ENCODE measurements around the gene HAGHL. TPM values are rescaled to one million over a fixed set of nuclear protein-coding genes. Genes with fewer than 3 reads are reported as not detected.

Gene HAGHL
- total and polyA plus RNA-seq, 2 donors (not counting 1 experiment from before 2014, with no cell fraction given), result 3.7 to 16.3 TPM

DNA sequence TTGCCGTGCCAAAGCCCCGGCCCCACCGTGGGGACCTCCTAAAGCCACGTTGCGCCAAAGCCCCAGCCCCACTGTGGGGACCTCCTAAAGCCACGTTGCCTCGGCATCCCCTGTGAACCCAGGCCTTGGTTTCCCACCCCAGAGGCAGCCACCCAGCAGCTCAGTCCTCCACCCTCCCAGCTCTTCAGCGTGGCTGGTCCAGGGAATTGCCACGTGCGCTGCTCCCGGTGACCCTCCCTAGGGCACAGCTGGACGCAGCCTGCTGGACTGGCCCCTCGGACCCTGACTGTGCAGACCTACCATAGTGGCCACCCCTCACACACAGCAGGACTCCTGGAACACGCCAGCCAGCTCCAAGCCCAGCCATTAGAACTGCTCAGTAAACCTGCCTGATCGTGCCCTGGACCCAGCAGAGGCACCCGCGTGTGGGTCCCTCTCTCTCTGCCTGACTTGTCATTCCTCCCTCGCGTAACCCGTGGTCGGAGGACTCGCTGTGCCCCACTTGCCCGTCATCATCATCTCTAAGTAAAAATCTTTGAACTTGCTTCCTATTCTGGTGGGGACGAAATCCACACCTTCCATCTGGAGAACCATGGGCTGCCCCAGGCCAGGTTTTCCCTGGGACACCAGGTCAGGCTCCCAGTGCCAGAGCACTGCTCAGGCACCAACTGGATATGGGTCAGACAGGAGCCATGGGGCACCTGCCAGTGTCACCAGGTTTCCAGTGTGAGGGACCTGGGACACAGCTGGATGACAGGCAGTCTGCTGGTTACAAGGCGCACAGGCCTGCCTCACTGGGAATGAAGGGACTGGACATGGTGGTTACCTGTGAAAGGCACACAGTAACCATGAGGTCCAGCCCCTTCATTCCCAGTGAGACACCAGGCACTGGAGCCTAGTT is 8.3 kb downstream of the HAGHL start:
- Histone ChIP-seq H3K4me1 (ENCODE audit: control insufficient read depth, extremely low read depth, insufficient read depth, low read length) (no peaks in the 10 kb centered on the region), H3K79me2 (ENCODE audit: control insufficient read depth, insufficient read depth, low read length) (peaks cover 3% of the 10 kb centered on the region), H3K9me3 (ENCODE audit: control insufficient read depth, insufficient read depth, low read depth, low read length) (no peaks in the 10 kb centered on the region), H4K20me1 (ENCODE audit: control insufficient read depth, extremely low read depth, insufficient read depth, low read length) (no peaks in the 10 kb centered on the region), H3K27me3 (ENCODE audit: control insufficient read depth, insufficient read depth, low read length) (no peaks in the 10 kb centered on the region), H3K4me3 (replicated peaks in 1 of 4; ENCODE audit: control extremely low read depth in 1 of 4, insufficient read depth in 1 of 4, low read depth in 3 of 4, low read length in 4 of 4) (no peak overlapping the region), H3K27ac (ENCODE audit: insufficient read depth, low read length) (no peak overlapping the region), H3K9ac (ENCODE audit: insufficient read depth, low read length) (no peak overlapping the region), H3K4me2 (ENCODE audit: extremely low read depth, insufficient read depth, low read length) (no peak overlapping the region), H3K36me3 (ENCODE audit: control insufficient read depth, insufficient read depth, low read length) (peaks cover 28% of the 10 kb centered on the region), H2AFZ (ENCODE audit: low read length) (no peak overlapping the region)
- TF ChIP-seq EZH2 (IDR thresholded peaks at IDR 0.05; ENCODE audit: low read length, missing control alignments), result no peak
- TF ChIP-seq, protein P1, sequence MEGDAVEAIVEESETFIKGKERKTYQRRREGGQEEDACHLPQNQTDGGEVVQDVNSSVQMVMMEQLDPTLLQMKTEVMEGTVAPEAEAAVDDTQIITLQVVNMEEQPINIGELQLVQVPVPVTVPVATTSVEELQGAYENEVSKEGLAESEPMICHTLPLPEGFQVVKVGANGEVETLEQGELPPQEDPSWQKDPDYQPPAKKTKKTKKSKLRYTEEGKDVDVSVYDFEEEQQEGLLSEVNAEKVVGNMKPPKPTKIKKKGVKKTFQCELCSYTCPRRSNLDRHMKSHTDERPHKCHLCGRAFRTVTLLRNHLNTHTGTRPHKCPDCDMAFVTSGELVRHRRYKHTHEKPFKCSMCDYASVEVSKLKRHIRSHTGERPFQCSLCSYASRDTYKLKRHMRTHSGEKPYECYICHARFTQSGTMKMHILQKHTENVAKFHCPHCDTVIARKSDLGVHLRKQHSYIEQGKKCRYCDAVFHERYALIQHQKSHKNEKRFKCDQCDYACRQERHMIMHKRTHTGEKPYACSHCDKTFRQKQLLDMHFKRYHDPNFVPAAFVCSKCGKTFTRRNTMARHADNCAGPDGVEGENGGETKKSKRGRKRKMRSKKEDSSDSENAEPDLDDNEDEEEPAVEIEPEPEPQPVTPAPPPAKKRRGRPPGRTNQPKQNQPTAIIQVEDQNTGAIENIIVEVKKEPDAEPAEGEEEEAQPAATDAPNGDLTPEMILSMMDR (conservative IDR thresholded peaks at IDR 0.05 in 1 of 2, IDR thresholded peaks at IDR 0.05 in 1 of 2; ENCODE audit: low read depth in 1 of 2, low read length in 2 of 2), result no peak
- no peak for DNase-seq (ENCODE audit: low read depth in 2 of 2)

DNA sequence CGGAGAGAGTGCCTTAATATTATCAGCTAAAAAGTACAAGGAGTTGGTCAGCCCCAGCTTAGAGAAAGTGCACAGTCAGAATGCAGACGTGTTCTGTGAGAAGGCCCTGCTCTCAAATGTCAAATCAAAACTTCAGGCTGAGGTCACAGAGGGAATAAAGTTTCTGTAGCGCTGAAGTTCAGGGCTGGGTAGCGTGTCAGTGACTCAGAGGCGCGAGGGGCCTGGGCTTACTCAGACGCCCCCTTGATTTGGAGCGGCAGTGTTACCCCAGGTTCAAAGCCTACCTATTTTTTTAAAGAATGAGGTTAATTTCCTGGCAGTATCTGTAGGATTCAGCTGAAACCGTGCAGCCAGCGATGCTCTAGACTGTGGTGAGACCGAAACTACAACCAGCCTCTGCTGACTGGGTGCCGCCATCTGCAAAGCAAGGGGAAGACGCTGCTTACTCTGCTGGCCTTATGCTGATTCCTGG is 9.1 kb downstream of the HAGHL start:
- H3K4me2 ChIP-seq (ENCODE audit: extremely low read depth, insufficient read depth, low read length), result no peak overlapping the region
- H2AFZ ChIP-seq (ENCODE audit: low read length), result no peak overlapping the region
- DNase-seq (ENCODE audit: low read depth in 2 of 2), result no peak
- H3K4me1 ChIP-seq (ENCODE audit: control insufficient read depth, extremely low read depth, insufficient read depth, low read length), result no peaks in the 10 kb centered on the region
- peaks cover 3% of the 10 kb centered on the region for H3K79me2 ChIP-seq (ENCODE audit: control insufficient read depth, insufficient read depth, low read length)
- no peak overlapping the region for H3K4me3 ChIP-seq (replicated peaks in 1 of 4; ENCODE audit: control extremely low read depth in 1 of 4, insufficient read depth in 1 of 4, low read depth in 3 of 4, low read length in 4 of 4)
- peaks cover 25% of the 10 kb centered on the region for H3K36me3 ChIP-seq (ENCODE audit: control insufficient read depth, insufficient read depth, low read length)
- no peaks in the 10 kb centered on the region for H4K20me1 ChIP-seq (ENCODE audit: control insufficient read depth, extremely low read depth, insufficient read depth, low read length)
- H3K9ac ChIP-seq (ENCODE audit: insufficient read depth, low read length), result no peak overlapping the region
- H3K27ac ChIP-seq (ENCODE audit: insufficient read depth, low read length), result no peak overlapping the region
- H3K27me3 ChIP-seq (ENCODE audit: control insufficient read depth, insufficient read depth, low read length), result no peaks in the 10 kb centered on the region
- H3K9me3 ChIP-seq (ENCODE audit: control insufficient read depth, insufficient read depth, low read depth, low read length), result no peaks in the 10 kb centered on the region
- no peak for TF ChIP-seq EZH2 (IDR thresholded peaks at IDR 0.05; ENCODE audit: low read length, missing control alignments)
- TF ChIP-seq, protein P1 (conservative IDR thresholded peaks at IDR 0.05 in 1 of 2, IDR thresholded peaks at IDR 0.05 in 1 of 2; ENCODE audit: low read depth in 1 of 2, low read length in 2 of 2), result no peak

DNA sequence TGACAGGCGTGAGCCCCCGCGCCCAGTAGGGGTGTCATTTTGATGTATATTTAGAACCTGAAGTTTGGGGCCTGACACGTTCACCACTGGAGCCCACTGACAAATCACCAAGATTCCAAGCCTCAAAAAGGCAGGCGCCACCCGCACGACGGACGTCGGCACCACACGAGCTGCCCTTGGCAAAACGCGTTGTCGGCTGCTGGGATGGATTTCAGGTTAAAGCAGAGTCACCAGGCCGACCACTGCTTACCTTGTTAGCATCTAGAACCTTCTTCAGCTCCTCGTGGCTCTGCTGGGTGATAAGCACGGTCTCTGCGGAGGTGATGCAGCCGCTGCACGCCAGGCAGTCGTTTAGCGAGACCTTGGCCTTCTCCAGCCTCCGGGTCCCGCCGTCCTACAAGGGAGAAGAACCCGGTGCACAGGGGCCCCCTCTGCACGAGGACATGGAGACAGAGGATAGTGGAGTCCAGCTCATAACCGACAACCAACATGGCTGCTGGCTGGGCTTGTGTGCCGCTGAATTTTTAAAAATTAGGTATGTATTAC is 10.1 kb downstream of the HAGHL start:
- DNase-seq (ENCODE audit: low read depth in 2 of 2), result no peak
- H3K4me1 ChIP-seq (ENCODE audit: control insufficient read depth, extremely low read depth, insufficient read depth, low read length), result no peaks in the 10 kb centered on the region
- no peaks in the 10 kb centered on the region for H3K27me3 ChIP-seq (ENCODE audit: control insufficient read depth, insufficient read depth, low read length)
- H3K27ac ChIP-seq (ENCODE audit: insufficient read depth, low read length), result no peak overlapping the region
- H3K4me2 ChIP-seq (ENCODE audit: extremely low read depth, insufficient read depth, low read length), result no peak overlapping the region
- H3K9me3 ChIP-seq (ENCODE audit: control insufficient read depth, insufficient read depth, low read depth, low read length), result no peaks in the 10 kb centered on the region
- no peaks in the 10 kb centered on the region for H4K20me1 ChIP-seq (ENCODE audit: control insufficient read depth, extremely low read depth, insufficient read depth, low read length)
- no peak overlapping the region for H2AFZ ChIP-seq (ENCODE audit: low read length)
- no peak overlapping the region for H3K4me3 ChIP-seq (replicated peaks in 1 of 4; ENCODE audit: control extremely low read depth in 1 of 4, insufficient read depth in 1 of 4, low read depth in 3 of 4, low read length in 4 of 4)
- H3K36me3 ChIP-seq (ENCODE audit: control insufficient read depth, insufficient read depth, low read length), result peaks cover 22% of the 10 kb centered on the region
- no peak for TF ChIP-seq EZH2 (IDR thresholded peaks at IDR 0.05; ENCODE audit: low read length, missing control alignments)
- TF ChIP-seq, protein P1 (conservative IDR thresholded peaks at IDR 0.05 in 1 of 2, IDR thresholded peaks at IDR 0.05 in 1 of 2; ENCODE audit: low read depth in 1 of 2, low read length in 2 of 2), result no peak
- no peak overlapping the region for H3K9ac ChIP-seq (ENCODE audit: insufficient read depth, low read length)
- H3K79me2 ChIP-seq (ENCODE audit: control insufficient read depth, insufficient read depth, low read length), result peaks cover 3% of the 10 kb centered on the region

All from fibroblast of lung (primary cell).